OCI-LY7 (cell line): Measurements from ENCODE around the gene TMC1.

Experiments used
- EZH2phosphoT487 ChIP-seq: fragments of 200-600 bp; sonication (generic); IDR thresholded peaks from 2 replicates; pipeline ENCODE4 v1.6.1; 2018; ENCODE audit warnings: low read depth, borderline replicate concordance, mild to moderate bottlenecking, mixed run types, antibody characterized with exemption, low read length, moderate library complexity, mixed read lengths
- TF ChIP-seq, protein P1 (sequence below): fragments of 200-600 bp; sonication (generic); conservative IDR thresholded peaks from 2 replicates; pipeline ENCODE4 v1.5.1; 2014; ENCODE audit warnings: mild to moderate bottlenecking, antibody characterized with exemption, low read length, moderate library complexity, mixed read lengths

- TF ChIP-seq, protein P1, sequence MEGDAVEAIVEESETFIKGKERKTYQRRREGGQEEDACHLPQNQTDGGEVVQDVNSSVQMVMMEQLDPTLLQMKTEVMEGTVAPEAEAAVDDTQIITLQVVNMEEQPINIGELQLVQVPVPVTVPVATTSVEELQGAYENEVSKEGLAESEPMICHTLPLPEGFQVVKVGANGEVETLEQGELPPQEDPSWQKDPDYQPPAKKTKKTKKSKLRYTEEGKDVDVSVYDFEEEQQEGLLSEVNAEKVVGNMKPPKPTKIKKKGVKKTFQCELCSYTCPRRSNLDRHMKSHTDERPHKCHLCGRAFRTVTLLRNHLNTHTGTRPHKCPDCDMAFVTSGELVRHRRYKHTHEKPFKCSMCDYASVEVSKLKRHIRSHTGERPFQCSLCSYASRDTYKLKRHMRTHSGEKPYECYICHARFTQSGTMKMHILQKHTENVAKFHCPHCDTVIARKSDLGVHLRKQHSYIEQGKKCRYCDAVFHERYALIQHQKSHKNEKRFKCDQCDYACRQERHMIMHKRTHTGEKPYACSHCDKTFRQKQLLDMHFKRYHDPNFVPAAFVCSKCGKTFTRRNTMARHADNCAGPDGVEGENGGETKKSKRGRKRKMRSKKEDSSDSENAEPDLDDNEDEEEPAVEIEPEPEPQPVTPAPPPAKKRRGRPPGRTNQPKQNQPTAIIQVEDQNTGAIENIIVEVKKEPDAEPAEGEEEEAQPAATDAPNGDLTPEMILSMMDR = no peak
- TF ChIP-seq EZH2phosphoT487 = no peak
Measured at GRCh38 chr9:72589667-72590521, 68.5 kb downstream of the TMC1 start.
